Left forelimb (tissue), 1 donor: Measurements from ENCODE around the gene PHRF1.

Experiments used
- DNase-seq: peaks from one replicate; pipeline ENCODE4 v3.0.0-alpha.2; 2018; ENCODE audit warnings: low spot score

PHRF1 gene

DNA sequence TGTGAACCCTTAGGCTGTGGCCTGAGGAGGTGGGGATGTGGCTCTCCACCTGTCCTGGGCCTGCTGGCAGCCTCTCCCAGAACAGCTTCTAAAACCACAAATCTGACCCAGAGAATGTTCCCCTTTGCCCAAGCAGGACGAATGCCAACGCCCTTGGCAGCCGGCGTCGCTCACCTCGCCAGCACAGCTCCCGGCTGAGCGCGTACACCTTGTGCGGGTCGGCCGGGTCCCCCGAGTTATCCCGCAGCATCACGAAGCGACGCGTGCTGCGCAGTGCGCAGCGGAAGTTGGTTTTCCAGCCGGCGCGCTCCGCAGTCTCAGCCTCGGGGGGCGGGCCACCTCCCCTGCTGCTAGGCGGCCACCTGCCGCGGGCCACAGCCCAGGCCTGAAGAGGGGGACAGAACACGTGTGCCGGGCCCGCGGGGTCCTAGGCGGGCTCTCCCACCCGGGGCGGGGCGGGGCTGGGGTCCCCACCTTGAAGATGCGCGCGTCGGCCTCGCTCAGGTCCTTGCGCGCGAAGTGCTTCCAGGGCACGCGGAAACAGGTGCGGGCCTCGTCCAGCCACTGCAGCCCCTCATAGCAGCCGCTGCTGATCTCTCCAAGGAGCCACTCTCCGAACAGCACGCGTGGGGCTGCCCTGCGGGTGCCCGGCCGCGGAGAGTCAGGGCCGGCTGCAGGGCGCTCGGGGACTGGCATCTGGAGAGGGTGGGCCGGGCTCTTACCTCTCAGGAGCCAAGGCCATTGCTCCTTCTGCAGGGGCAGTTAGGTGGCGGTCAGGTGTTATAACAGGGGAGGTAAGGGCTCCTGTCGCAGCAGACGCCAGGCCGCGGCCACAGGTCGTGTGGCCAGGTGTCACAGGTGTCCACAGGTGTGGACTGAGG lies 38.6 kb downstream of the PHRF1 start:
- peak; percentile 67 for DNase-seq

DNA sequence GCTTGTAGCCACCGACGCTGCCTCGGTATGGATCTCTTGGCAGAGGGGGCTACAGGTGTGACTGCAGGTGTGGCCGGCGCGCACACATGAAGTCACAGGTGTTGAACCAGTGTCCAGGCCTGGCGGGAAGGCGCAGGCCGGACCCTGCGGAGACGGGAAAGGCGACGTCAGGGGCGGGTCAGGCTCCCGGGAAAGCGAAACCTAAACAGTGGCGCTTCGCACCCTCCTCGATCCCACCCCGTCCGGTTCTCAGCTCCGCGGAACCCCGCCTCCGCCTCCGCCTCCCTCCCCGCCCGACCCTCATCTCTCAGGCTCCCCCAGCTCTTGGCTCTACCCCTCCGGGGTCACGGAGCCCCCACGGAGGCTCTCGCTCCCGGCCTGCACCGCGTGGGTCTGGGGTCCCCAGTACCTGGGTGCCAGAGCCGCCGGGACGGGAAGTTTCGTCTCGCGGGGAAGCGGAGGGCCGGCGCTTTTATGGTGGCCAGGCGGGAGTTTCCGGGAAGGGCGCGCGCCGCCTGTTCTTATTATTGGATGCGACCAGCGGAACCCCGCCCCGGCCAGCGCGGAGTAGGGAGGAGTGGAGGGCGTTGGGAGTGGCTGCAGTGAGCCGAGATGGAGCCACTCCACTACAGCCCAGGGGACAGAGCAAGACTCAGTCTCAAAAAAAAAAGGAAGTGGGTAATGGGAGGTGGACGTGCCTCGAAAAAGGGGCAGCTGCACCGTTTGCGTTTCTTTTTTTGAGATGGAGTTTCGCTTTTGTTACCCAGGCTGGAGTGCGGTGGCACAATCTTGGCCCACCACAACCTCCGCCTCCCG lies 39.4 kb downstream of the PHRF1 start, which contains the start of gene IRF7:
Gene IRF7, minus strand, starts transcription at position 447 of the 816 bp plus-strand sequence. CDS start 586 bp downstream, outside the sequence.
- peak; percentile 95 for DNase-seq

DNA sequence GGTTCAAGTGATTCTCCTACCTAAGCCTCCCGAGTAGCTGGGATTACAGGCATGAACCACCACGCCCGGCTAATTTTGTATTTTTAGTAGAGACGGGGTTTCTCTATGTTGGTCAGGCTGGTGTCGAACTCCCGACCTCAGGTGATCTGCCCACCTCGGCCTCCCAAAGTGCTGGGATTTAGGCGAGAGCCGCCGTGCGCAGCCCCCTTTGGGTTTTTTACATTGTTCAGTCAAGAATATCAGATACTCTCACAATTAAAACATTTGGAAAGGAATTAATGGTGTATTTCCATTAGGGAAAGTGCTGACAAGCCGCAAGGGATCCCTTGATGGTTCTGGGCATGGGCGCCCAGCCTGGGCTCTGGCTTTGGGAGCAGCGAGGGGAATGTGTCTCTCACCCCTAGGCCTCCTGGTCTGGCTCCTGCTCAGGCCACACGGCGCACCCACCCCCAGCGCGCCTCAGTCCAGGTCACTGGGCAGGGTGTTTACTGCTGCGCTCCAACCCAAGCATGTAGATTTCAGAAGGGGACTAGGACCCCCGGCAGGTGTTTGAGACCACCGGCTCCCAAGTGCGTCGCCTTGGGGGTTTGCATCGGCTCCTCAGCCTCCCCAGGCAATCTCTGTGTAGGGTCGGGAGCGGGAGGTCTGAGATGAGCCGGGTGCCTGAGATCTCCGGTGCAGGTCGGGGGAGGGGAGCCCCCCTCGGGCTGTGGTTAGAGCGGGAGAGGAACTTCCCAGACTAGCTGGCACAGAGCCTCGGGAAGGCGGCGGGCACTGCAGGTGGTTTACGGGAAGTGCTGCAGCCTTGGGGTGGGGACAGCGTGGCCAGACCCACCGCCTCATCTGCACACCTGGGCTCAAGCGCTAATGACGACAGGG lies 40.3 kb downstream of the PHRF1 start:
- peak; percentile 62 for DNase-seq

DNA sequence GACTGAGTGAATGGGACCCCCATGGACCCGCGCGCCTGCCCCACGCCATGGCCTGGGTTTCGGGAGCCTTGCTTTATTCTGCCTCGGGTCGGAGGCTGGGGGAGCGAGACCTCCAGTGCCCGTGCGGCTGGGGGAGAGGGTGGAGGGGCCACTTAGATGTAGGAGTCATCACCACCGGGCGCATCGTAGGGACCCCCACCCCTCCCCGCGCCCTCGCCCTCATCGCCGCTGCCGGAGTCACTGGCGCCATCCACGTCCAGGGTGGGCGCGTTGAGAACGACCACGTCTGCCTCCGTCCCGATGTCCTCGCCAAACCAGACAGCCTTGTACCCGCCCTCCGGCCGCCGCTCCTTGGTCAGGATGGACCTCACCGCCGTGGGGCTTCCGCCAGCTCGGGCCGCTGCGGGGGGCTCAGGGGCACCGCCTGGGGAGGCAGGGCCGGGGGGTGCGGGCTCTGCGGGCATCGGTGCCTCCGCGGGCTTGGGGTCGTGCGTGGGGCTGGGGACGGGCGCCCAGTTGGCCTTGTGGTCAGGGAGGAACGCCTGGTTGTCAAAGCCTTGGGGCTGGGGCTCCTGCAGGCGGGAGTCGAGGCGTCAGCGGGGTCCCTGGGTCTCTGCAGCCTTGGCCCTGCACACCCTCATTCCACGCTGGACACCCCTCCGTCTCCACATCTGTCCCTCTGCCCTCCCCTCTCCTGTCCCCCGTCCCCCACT lies 41.1 kb downstream of the PHRF1 start:
- no peak for DNase-seq

DNA sequence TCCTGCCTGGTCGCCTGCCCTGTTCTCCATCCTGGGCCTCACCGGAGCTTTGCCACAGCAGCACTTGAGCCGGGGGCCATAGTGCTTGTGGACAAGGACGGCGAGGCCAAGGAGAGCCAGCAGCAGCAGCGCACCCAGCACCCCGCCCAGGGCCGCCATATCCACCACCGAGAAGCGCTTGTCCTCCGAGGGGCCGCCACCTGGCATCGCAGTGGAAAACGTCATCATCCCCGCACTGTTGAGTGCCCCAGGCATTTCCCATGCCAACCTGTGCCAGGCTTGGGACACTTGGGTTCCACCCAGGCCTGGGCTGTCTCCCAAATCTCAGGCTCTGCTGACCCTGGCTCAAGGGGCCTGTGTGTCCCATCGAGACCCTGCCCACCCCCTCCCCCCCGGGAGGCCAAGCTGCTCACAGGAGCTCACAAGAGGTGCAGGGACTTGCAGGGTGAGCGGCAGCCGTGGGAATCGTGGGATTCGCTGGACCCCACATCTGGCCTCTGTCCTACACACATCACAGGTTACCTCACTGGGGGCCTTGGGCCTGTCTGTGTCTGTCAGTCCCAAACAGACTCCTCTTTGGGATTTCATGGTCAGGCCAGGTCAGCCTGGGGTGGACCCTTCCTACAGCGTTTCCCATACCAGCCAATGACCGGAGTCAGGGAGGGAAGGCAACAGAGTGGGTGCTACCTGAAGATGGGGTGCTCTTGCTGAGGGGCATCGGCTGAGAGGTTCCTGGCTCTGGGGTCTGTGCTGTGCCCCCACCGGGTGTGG lies 41.8 kb downstream of the PHRF1 start:
- no peak for DNase-seq

DNA sequence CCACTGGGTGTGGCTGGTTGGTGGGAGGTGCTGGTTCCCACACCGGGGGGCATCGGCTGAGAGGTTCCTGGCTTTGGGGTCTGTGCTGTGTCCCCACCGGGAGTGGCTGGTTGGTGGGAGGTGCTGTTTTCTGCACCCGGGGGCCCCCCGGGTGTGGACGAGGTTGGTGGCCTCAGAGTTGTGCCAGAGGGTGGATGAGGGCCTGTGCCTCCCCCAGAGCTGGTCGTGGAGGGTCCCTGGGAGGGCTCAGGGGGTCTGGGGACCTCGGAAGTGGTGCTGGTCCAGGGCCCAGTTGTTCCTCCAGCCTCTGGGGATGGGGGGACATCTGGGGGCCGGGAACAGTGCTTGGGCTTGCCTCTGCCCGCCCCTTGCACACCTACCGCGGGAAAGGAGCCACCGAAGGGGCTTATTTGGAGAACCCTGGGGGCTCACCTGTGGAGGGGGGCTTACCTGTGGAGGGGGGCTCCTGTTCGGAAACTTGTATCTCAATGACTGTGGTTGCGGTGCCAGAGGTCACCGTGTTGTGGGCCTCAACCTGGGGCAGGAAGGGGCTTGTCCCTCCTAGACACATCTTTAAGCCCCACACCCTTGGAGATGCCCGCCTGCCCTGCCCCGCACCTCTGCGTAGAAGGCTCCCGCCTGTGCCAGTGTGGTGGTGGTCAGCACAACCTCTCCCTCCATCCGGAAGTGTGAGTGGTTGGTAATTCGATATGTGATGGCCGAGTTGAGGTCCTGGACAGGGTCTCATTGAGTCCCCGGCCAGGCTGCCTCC lies 42.8 kb downstream of the PHRF1 start:
- DNase-seq = no peak

DNA sequence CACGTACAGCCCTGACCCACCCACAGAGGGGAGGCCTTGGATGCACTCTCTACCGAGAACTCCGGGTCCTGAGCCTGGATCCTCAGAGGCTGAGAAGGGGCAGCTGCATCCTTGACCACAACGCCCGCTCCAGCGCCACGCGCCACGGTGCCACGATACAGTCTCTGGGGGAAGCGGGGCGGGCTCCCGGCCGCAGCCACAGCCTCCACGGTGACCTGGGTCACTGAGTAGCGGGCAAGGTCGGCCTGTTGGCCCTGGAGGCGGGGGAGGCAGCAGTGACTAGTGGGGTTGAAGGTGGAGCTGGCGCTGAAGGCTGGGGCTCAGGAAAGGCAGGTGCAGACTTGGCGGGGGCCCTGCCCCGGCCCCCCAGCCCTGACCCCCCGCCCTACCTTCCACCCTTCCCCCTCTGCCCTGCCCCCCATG lies 43.4 kb downstream of the PHRF1 start:
- no peak for DNase-seq

DNA sequence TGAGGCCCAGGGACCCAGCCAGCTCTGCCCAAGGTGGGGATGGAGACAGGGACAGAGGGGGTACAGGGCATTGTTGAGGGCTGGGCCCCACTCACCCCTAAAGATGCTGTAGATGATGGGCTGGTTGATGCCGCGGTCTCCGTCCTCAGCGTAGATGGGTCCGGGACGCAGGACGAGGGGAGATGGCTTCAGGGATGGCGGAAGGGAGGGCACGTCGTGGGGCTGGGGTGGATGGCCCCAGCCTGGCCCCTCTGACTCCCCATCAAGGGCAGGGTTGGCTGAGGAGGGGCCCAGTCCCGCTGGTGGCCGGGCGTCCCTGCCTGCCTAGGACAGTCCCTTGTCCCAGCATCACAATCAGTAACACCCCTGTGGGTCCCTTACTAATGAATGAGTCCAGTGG lies 43.9 kb downstream of the PHRF1 start:
- DNase-seq = no peak

DNA sequence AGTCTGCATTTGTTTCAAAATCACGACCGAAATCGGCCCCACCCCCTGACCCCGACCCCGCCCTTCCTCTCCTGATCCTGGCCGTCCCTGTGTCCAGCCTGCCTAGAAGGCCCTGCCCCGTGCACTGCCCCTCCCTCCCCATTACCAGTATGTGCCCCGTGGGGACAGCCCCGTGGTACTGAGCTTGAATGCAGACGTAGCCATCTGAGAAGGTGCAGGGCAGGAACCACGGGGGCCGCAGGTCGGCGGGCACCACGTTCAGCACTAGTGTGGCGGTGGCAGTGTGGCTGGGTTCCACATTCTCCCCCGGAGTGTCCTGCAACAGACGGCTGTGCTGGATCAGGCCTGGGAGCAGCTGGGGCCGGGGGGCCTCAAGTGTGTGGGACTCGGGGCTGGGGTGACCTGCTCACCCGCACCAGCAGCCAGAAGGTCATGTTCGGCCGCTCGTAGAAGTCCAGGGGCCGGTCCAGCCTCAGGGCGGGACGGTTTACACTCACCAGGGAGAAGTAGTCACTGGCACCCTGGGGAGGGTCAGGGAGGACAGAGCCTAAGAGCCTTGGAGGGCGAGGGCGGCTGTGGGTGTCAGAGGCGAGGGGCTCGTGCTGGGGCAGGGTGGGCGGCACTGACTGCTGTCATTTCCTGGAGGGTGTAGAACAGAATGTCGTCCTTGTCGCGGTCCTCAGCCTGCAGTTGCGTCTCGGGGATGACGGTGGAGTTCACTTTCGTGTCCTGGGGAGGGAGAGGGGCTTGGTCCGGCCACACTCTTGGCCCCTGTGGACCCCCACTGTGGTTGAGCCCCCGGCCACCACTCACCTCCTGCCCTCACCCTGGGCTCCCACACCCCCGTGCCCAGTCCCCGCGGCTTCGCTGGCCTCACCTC lies 44.9 kb downstream of the PHRF1 start:
- DNase-seq = no peak

DNA sequence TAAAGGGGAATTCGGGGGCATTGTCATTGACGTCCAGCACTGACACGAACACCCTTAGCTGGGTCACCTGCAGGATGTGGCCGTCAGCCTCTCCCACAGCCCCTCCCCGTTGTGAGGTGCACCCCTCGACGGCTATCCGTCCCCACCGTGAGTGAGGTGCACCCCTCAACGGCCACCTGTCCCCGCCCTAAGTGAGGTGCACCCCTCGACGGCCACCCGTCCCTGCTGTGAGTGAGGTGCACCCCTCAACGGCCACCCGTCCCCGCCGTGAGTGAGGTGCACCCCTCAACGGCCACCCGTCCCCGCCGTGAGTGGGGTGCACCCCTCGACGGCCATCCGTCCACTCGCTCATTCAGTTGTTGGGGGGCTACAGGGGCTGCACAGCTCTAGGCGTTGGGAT lies 45.6 kb downstream of the PHRF1 start:
- no peak for DNase-seq

DNA sequence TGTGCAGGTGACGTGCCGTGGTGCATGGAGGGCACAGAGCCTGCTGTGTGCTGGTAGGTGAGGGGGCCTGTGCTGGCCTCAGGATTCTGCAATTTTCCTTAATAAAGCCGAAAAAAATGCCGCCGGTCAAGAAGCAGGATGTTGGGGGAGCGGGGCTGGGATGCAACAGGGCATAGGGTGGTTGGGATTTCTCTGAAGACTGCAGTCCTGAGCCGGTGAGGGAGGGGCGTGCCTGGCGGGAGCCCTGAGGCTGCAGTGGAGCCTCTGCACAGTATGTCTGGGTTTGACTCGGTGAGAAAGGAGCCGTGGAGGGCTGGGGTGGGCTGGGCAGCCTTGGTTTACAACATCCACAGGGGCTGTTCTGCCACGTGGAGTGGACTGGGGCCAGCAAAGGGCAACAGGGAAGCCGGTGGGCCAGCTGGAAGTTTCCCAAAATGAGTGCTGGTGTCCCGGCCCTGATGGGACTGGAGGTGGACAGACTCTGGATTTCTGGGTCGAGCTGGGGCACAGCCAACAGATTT lies 47.1 kb downstream of the PHRF1 start:
- DNase-seq = no peak

DNA sequence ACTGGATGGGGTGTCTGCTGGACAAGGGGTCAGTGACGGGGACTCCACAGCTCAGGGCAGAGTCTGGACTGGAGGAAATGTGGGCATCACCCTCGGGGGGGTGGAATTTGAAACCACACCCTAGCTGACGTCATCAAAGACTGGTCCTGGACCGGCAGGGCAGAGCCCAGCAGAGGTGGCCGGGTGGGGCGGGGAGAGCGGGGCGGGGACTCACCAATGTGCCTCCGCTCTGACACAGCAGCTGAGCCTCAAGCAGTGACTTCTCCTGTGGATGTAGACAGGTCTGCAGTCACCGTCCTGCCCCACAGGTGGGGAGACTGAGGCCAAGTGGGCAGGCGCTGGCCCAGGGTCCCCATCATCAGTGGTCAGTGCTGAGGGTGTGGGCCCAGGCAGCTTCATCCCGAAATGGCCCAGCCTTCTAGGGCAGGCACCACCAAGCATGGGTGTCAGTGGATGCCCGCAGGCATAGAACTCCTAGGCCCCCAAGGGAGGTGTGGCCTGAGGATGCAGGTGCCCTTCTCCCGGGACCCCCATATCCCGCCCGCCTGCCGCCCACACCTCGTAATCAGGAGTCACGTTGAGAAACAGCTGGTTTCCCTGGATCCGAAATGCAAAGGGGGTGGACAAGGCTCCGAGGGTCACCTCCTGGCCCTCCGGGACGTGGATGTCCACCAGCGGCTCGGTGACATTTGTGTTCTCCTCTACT lies 47.9 kb downstream of the PHRF1 start:
- no peak for DNase-seq

DNA sequence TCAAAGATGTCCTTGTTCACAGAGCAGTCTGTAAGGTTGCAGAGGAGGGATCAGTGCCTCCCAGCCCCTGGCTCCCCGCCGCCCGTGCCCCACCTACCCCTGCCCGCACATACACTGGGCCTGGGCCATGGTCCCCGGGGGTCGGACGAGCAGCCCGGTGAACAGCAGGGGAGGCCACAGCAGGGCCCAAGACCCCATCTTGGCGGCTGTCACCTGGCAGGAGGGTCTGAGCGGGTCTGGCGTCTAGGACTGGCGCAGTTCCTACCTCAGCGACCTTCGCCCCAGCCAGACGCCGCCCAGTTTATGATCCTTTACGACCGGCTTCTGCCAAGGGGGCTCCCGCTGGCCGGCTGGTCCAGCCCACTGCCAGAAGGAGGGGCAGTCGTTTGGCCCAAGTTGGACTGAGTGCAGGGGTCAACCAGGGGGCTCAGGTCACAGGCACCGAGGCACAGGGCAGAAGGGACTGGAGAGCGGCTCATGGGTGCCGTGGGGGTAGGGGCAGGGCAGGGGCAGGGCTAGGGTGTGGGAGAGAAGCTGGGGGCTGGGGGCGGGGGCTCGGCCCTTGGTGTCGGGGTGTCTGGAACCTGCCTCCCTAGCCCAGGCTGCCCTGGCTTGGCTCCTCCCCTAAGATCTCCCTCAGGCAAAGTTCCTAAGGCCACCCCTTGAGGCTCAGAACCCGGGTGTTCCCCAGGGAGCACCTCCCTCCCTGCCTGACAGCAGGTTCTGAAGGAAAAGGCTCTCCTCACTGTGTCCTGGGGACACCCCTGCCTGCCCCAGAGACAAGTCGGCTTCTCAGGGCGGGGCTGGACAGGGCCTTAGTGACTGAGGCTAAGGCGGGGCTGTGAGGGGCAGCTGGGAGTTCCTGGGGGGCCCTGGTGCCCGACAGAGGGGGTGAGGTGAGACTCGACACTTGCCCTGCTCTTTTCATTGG lies 48.7 kb downstream of the PHRF1 start, which contains the start of gene CDHR5:
Gene CDHR5, minus strand, starts transcription at position 251 of the 931 bp plus-strand sequence. Its CDS starts 53 bp downstream, at position 198.
- no peak for DNase-seq

DNA sequence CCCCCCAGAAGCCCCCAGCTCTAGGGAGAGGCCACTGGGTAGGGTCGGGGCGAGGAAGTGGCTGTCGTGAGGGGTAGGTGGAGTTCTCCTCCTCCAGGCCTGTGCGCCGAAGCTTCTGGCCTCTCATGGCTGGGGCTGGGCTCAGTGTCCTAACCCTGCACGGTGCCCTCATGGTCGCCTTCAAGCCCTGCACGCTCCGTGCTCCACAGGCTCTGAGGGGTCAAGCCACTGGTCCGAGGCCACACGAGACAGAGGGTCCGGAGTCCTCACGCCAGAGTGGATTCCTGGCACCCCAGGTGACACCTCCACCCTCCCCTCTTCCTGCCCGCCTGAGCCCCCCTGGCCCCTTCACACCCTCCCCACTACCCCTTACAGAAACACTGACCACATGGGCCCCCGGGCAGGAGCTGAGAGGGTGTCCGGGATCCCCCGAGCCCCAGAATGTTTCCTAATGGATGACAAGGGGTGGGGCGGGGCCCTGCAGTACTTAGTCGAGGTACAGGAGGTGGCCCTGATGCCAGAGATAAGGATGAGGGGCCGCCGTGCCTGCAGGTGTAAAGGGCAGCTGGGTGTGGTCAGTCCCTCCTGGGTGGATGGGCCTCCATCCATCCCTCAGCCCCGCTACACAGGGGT lies 49.5 kb downstream of the PHRF1 start:
- DNase-seq = no peak

DNA sequence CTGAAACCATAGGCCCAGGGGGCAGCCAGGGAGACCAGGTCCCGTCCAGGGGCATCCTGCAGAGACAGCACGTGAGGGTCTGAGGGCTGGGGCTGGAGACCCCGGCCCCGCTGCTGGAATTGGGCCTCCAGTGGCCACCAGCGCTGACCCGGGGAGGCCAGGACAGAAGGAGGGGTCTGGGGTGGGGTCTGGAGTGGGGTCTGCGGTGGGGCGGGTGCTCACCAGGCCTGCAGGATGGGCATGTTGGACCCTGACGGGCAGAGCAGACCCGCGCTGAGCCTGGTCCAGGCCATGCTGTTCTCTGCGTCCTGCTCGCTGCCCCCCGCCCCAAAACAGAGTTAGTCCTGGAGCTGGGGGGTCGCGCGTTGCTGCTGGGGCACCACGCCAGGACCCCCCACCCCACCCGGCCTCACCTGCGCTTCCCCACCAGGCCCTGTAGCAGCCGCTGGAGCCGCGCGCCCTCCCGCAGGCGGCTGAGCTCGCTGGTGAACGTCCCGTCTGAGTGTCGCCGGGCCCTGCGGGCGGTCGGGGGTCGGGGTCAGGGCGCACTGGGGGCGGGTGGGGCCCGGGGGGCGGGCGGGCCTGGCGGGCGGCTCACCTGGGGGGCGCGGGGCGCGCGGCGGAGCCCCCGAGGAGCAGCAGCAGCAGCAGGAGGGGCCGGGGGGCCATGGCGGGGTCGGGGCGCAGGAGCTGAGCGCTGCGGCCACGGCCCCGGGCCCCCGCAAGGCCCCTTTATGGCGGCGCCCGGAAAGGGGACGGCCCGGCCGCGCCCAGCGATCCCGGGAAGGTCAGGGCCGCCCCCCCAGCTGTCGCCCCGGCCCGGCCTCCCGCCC lies 50.4 kb downstream of the PHRF1 start, which contains the start of gene SCT:
Gene SCT, minus strand, starts transcription at position 707 of the 833 bp plus-strand sequence. Its CDS starts 38 bp downstream, at position 669.
- no peak for DNase-seq
